K562 (cell line): ENCODE data around the gene SAP130. TPM values are rescaled to one million over a fixed set of nuclear protein-coding genes. Genes with fewer than 3 reads are reported as not detected.

ENCODE experiments used
- ARHGAP35 ChIP-seq: fragments of 450-650 bp; IDR thresholded peaks from 2 replicates; pipeline ENCODE4 v1.6.1; 2018; ENCODE audit not compliant: partially characterized antibody
- ASH1L ChIP-seq: fragments of 450-650 bp; IDR thresholded peaks from 2 replicates; pipeline ENCODE4 v1.6.1; 2018; ENCODE audit warnings: borderline replicate concordance, mild to moderate bottlenecking, low read depth; ENCODE audit not compliant: partially characterized antibody
- CBFB ChIP-seq: sonication (generic); formaldehyde crosslinking; IDR thresholded peaks from 2 replicates; pipeline ENCODE4 v1.4.0; 2020; ENCODE audit warnings: mild to moderate bottlenecking, missing genetic modification reagents
- CEBPB ChIP-seq: fragments of 450-650 bp; IDR thresholded peaks from 2 replicates; pipeline ENCODE4 v1.6.1; 2016; ENCODE audit warnings: missing genetic modification characterization, missing compliant biosample characterization
- CHD1 ChIP-seq: fragments of 200-600 bp; sonication (generic); IDR thresholded peaks from one replicate; pipeline ENCODE4 v1.6.1; 2012; ENCODE audit warnings: mild to moderate bottlenecking, moderate library complexity, low read length, inconsistent platforms
- CREB1 ChIP-seq, 2 experiments: sonication (generic) in 1 of 2; formaldehyde crosslinking in 1 of 2; IDR thresholded peaks; 2 replicates each; pipeline versions ENCODE4 v1.6.1 to v1.8.0; 2012 to 2022; ENCODE audit warnings: inconsistent platforms in 1 of 2, mild to moderate bottlenecking in 1 of 2, missing genetic modification reagents in 1 of 2, moderate library complexity in 1 of 2
- DPF2 ChIP-seq: fragments of 450-650 bp; IDR thresholded peaks from 2 replicates; pipeline ENCODE4 v1.6.1; 2016
- EP300 ChIP-seq: IDR thresholded peaks from 2 replicates; pipeline ENCODE4 v1.6.1; 2012; ENCODE audit warnings: low read length, improper control_type of control experiment
- GABPB2 ChIP-seq: fragments of 250-450 bp; sonication (Bioruptor Pico); conservative IDR thresholded peaks from 2 replicates; pipeline ENCODE4 v1.5.1; 2021; ENCODE audit warnings: mild to moderate bottlenecking
- HNRNPLL ChIP-seq: fragments of 200-400 bp; formaldehyde crosslinking; IDR thresholded peaks from 2 replicates; pipeline ENCODE4 v1.6.1; 2017; ENCODE audit warnings: low read length, low read depth, mild to moderate bottlenecking; ENCODE audit not compliant: poor library complexity, severe bottlenecking
- LARP7 ChIP-seq: fragments of 450-650 bp; IDR thresholded peaks from 2 replicates; pipeline ENCODE4 v1.6.1; 2016
- MBD2 ChIP-seq: sonication (generic); IDR thresholded peaks from 2 replicates; pipeline ENCODE4 v1.6.1; 2016; ENCODE audit warnings: low read depth, borderline replicate concordance
- MEIS2 ChIP-seq: fragments of 450-650 bp; IDR thresholded peaks from 2 replicates; pipeline ENCODE4 v1.6.1; 2014; ENCODE audit warnings: mild to moderate bottlenecking; ENCODE audit not compliant: partially characterized antibody
- MTA3 ChIP-seq: fragments of 450-650 bp; formaldehyde crosslinking; IDR thresholded peaks from 2 replicates; pipeline ENCODE4 v1.6.1; 2017; ENCODE audit warnings: mild to moderate bottlenecking, borderline replicate concordance
- NFIX ChIP-seq: fragments of 250-450 bp; sonication (Bioruptor Pico); IDR thresholded peaks from 2 replicates; pipeline ENCODE4 v1.4.0; 2020; ENCODE audit warnings: low read depth, mild to moderate bottlenecking, moderate library complexity
- NR1H2 ChIP-seq: sonication (generic); formaldehyde crosslinking; IDR thresholded peaks from 2 replicates; pipeline ENCODE4 v1.4.0; 2020; ENCODE audit warnings: mild to moderate bottlenecking, missing genetic modification reagents
- PCBP1 ChIP-seq: fragments of 200-400 bp; formaldehyde crosslinking; IDR thresholded peaks from 2 replicates; pipeline ENCODE4 v1.6.1; 2018; ENCODE audit warnings: mild to moderate bottlenecking, low read depth, low read length; ENCODE audit not compliant: poor library complexity, severe bottlenecking
- PCBP2 ChIP-seq: fragments of 200-400 bp; formaldehyde crosslinking; IDR thresholded peaks from 2 replicates; pipeline ENCODE4 v1.6.1; 2018; ENCODE audit warnings: low read length, low read depth, mild to moderate bottlenecking, moderate library complexity; ENCODE audit not compliant: poor library complexity, severe bottlenecking
- PURB ChIP-seq: sonication (generic); formaldehyde crosslinking; IDR thresholded peaks from 2 replicates; pipeline ENCODE4 v1.9.0; 2021; ENCODE audit warnings: low read depth, mild to moderate bottlenecking, missing genetic modification reagents
- RCOR1 ChIP-seq, 2 experiments: IDR thresholded peaks; 2 replicates each; pipeline ENCODE4 v1.6.1; 2012; ENCODE audit warnings: low read depth in 2 of 2, low read length in 2 of 2, borderline replicate concordance in 1 of 2, improper control_type of control experiment in 1 of 2
- SMAD1 ChIP-seq: fragments of 150-350 bp; IDR thresholded peaks from 2 replicates; pipeline ENCODE4 v1.6.1; 2014; ENCODE audit warnings: low read length, low read depth; ENCODE audit not compliant: partially characterized antibody
- SNRNP70 ChIP-seq: fragments of 200-400 bp; formaldehyde crosslinking; optimal IDR thresholded peaks from 2 replicates; pipeline ENCODE3; 2017; ENCODE audit warnings: low read depth, low read length
- SPI1 ChIP-seq: IDR thresholded peaks from 2 replicates; pipeline ENCODE4 v1.6.1; 2011; ENCODE audit warnings: low read depth, low read length, control low read depth, borderline replicate concordance
- TAL1 ChIP-seq: fragments of 450-650 bp; IDR thresholded peaks from 2 replicates; pipeline ENCODE4 v1.6.1; 2016; ENCODE audit warnings: mild to moderate bottlenecking
- TEAD4 ChIP-seq, 2 experiments: sonication (generic) in 1 of 2; formaldehyde crosslinking in 1 of 2; IDR thresholded peaks; 2 replicates each; pipeline versions ENCODE4 v1.6.1 to v1.8.0; 2012 to 2022; ENCODE audit warnings: borderline replicate concordance in 1 of 2, inconsistent platforms in 1 of 2, low read length in 1 of 2, mild to moderate bottlenecking in 1 of 2, missing genetic modification reagents in 1 of 2
- TRIM28 ChIP-seq: fragments of 450-650 bp; IDR thresholded peaks from 2 replicates; pipeline ENCODE4 v1.6.1; 2017
- XRCC3 ChIP-seq: fragments of 450-650 bp; IDR thresholded peaks from 2 replicates; pipeline ENCODE4 v1.6.1; 2017; ENCODE audit warnings: mild to moderate bottlenecking, moderate library complexity
- ZNF124 ChIP-seq: sonication (generic); formaldehyde crosslinking; IDR thresholded peaks from 2 replicates; pipeline ENCODE4 v1.8.1; 2022; ENCODE audit warnings: missing genetic modification reagents
- ZNF354B ChIP-seq: fragments of 250-450 bp; sonication (Bioruptor Pico); IDR thresholded peaks from 2 replicates; pipeline ENCODE4 v1.4.0; 2020
- ZNF444 ChIP-seq: fragments of 250-450 bp; sonication (Bioruptor Pico); IDR thresholded peaks from 2 replicates; pipeline ENCODE4 v1.4.0; 2020; ENCODE audit warnings: mild to moderate bottlenecking, moderate library complexity
- ZNF583 ChIP-seq: fragments of 250-450 bp; sonication (Bioruptor Pico); IDR thresholded peaks from 2 replicates; pipeline ENCODE4 v1.4.0; 2020
- ZNF668 ChIP-seq: fragments of 250-450 bp; sonication (Bioruptor Pico); IDR thresholded peaks from 2 replicates; pipeline ENCODE4 v1.8.0; 2022; ENCODE audit warnings: mild to moderate bottlenecking, inconsistent platforms
- ZNF780A ChIP-seq: fragments of 250-450 bp; sonication (Bioruptor Pico); IDR thresholded peaks from 2 replicates; pipeline ENCODE4 v1.5.0; 2021; ENCODE audit warnings: mild to moderate bottlenecking
- polyA plus RNA-seq, 8 experiments: library from polyadenylated mRNA; depleted of rRNA in 4 of 8; stranded (reverse) in 5 of 8; unstranded in 3 of 8; fragments of >200 nt; fragmentation: Nextera tagmentation in 2 of 8; fragmentation: Illumina TruSeq in 1 of 8; extraction: Ambion mirVana in 2 of 8; extraction: Trizol in 1 of 8; gene quantifications; 2 replicates each; pipeline versions ENCODE4 v1.2.1 to v1.2.3, GENCODE V29; 2011 to 2014; ENCODE audit warnings: inconsistent platforms in 1 of 8, missing spikeins in 1 of 8
- total RNA-seq, 7 experiments: library from RNA; depleted of rRNA in 6 of 7; stranded (reverse); fragments of >200 nt in 6 of 7; fragmentation: Illumina TruSeq in 2 of 7; extraction: Trizol in 2 of 7; gene quantifications; 2 replicates each; pipeline versions ENCODE4 v1.2.1 to v1.2.3, GENCODE V29; 2011 to 2021; ENCODE audit warnings: low replicate concordance in 1 of 7

SAP130 gene
- total and polyA plus RNA-seq, 9 of the 15 experiments (the other 6 are each of a cell fraction or from before 2014, with no cell fraction given) = 4.5 to 33.4 (median 7.4) TPM

DNA sequence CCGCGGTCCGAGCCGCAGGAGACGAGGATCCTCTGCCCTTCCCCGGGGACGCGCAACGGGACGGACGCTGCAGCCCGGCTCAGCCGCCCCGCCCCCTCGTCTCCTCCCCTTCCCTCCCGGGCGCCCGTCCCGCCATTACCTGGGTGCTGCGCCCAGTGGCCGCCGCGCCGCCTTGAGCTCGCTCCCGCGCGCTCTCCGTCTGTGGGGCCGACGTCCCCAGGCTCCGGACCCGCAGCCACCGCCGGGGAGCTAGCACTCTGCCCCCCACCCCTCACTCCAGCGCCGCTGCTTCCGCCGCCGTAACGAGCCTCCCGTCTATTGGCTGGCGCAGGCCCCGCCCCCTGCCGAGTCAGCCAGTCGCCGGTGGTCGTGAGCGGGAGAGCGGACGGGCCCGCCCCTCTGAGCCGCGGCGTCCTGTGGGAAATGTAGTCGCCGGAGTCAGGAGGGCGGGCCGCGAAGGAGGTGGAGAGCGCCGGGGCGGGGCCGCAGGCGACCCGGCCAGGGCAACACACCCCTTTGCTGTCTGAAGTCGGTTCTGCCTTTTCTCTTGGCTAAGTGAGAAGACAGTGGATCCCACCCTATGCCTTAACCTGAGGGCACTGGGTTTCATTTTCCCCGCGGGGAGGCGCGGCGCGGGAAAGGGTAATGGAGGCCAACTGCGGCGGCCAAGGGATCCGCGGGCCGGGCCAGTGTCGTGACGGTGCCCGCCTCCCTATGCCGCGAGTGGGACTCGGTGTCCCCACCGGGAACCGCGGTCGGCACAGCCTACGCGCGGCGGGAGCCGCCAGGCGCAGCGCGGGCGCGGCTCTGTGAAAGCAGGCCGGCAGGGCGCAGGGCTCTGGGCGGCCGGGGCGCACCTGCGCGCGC lies at the start of gene SAP130 (continued):
- TF ChIP-seq ZNF124 = no peak
- TF ChIP-seq ZNF583 (CRISPR knock-in tag) = no peak
- TF ChIP-seq EP300 = no peak
- TF ChIP-seq ASH1L = peak; percentile 41
- TF ChIP-seq PCBP1 = peak; percentile 8
- peak; percentile 84; the same call in 1 of the 2 replicates for TF ChIP-seq MBD2
- no peak for TF ChIP-seq ZNF668
- TF ChIP-seq MTA3 = peak; percentile 92
- TF ChIP-seq TRIM28 = 0 out of 2 replicates have a peak, but pooled peaks have one; percentile 17
- TF ChIP-seq PCBP2 = no peak
- no peak for TF ChIP-seq SMAD1
- no peak for TF ChIP-seq XRCC3
- TF ChIP-seq TEAD4 (IDR thresholded peaks at IDR 0.05; ENCODE audit: low read length) = no peak
- no peak for TF ChIP-seq TEAD4 (CRISPR knock-in tag; IDR thresholded peaks at IDR 0.05; ENCODE audit: borderline replicate concordance)
- TF ChIP-seq GABPB2 (CRISPR knock-in tag) = no peak
- TF ChIP-seq SNRNP70 = no peak
- TF ChIP-seq ZNF780A (CRISPR knock-in tag) = no peak
- no peak for TF ChIP-seq CBFB (CRISPR knock-in tag)
- no peak for TF ChIP-seq ARHGAP35
- no peak for TF ChIP-seq LARP7
- peak; percentile 40 for TF ChIP-seq CHD1
- no peak; the same call in 1 of the 2 replicates for TF ChIP-seq DPF2
- no peak for TF ChIP-seq MEIS2
- peak; percentile 43 for TF ChIP-seq HNRNPLL
- no peak for TF ChIP-seq ZNF354B (CRISPR knock-in tag)
- no peak for TF ChIP-seq NR1H2 (CRISPR knock-in tag)
- no peak for TF ChIP-seq SPI1
- TF ChIP-seq RCOR1 (IDR thresholded peaks at IDR 0.05; ENCODE audit: borderline replicate concordance in 1 of 2, low read depth in 2 of 2, low read length in 2 of 2) = no peak; a peak in 1 of 4 replicates
- TF ChIP-seq NFIX = no peak
- 0 out of 2 replicates have a peak, but pooled peaks have one; percentile 4 for TF ChIP-seq CREB1 (IDR thresholded peaks at IDR 0.05)
- peak; percentile 78 for TF ChIP-seq CREB1 (CRISPR knock-in tag; IDR thresholded peaks at IDR 0.05)
- no peak for TF ChIP-seq CEBPB (tag)
- TF ChIP-seq PURB (CRISPR knock-in tag) = no peak
- no peak for TF ChIP-seq TAL1
- TF ChIP-seq ZNF444 = no peak
